Measurements from ENCODE around the gene AKIRIN2.

AKIRIN2 gene

GRCh38 chr6:87701676-87702588 is at the start of gene AKIRIN2:
AKIRIN2 (minus strand) TSS chr6:87702233; CDS start chr6:87701684, 549 bp downstream.
- peak; percentile 93 for DNase-seq

GRCh38 chr6:87747646-87748045 is 45.6 kb upstream of the AKIRIN2 start:
- DNase-seq = no peak

- DNase-seq = no peak
Observed at GRCh38 chr6:87745966-87746721, 44.1 kb upstream of the AKIRIN2 start.

GRCh38 chr6:87743454-87743853 is 41.4 kb upstream of the AKIRIN2 start:
- no peak for DNase-seq

GRCh38 chr6:87742106-87742505 is 40.1 kb upstream of the AKIRIN2 start:
- DNase-seq = peak; percentile 7

- DNase-seq = no peak
Observed at GRCh38 chr6:87741001-87741650, 39.1 kb upstream of the AKIRIN2 start.

- no peak for DNase-seq
Observed at GRCh38 chr6:87738744-87739143, 36.7 kb upstream of the AKIRIN2 start.

- DNase-seq = no peak
Observed at GRCh38 chr6:87738000-87738399, 36.0 kb upstream of the AKIRIN2 start.

GRCh38 chr6:87736809-87737540 is 34.9 kb upstream of the AKIRIN2 start:
- no peak for DNase-seq

- DNase-seq = no peak
Observed at GRCh38 chr6:87731818-87732661, 30.0 kb upstream of the AKIRIN2 start.

- no peak for DNase-seq
Observed at GRCh38 chr6:87731080-87731479, 29.0 kb upstream of the AKIRIN2 start.

- no peak for DNase-seq
Observed at GRCh38 chr6:87729965-87730719, 28.1 kb upstream of the AKIRIN2 start.

- no peak for DNase-seq
Observed at GRCh38 chr6:87728706-87729105, 26.7 kb upstream of the AKIRIN2 start.

GRCh38 chr6:87724983-87725811 is 23.2 kb upstream of the AKIRIN2 start:
- DNase-seq = no peak

GRCh38 chr6:87723170-87724078 is 21.4 kb upstream of the AKIRIN2 start:
- DNase-seq = no peak

- DNase-seq = no peak
Observed at GRCh38 chr6:87722540-87723169, 20.6 kb upstream of the AKIRIN2 start.

- no peak for DNase-seq
Observed at GRCh38 chr6:87721311-87721710, 19.3 kb upstream of the AKIRIN2 start.

- DNase-seq = no peak
Observed at GRCh38 chr6:87718662-87719433, 16.8 kb upstream of the AKIRIN2 start.

Measured in stimulated activated CD4-positive, alpha-beta T cell treated with anti-CD3 and anti-CD28 coated beads, Interleukin-12 subunit alpha, Interleukin-12 subunit beta, amount 100 ng/mL, for 4 hours (primary cell).